Stomach (tissue), 4 donors: ENCODE results near the gene TMEM43.

ENCODE experiments used
- EP300 ChIP-seq: sonication (generic); formaldehyde crosslinking; IDR thresholded peaks from one replicate; pipeline ENCODE4 v1.6.1; 2017; ENCODE audit warnings: antibody characterized with exemption
- POLR2A ChIP-seq, 4 donors: fragments of 450-650 bp; IDR thresholded peaks; one replicate each; pipeline ENCODE4 v1.6.1; 2016; ENCODE audit warnings: antibody characterized with exemption in 4 of 4, control low read depth in 2 of 4, mild to moderate bottlenecking in 1 of 4, moderate library complexity in 1 of 4
- TF ChIP-seq, protein P1 (sequence below), 7 experiments: fragments of 450-650 bp in 4 of 7; fragments of 200-600 bp in 3 of 7; sonication (generic) in 3 of 7; IDR thresholded peaks; one replicate each; pipeline ENCODE4 v1.5.1; 2016 to 2019; ENCODE audit warnings: antibody characterized with exemption in 7 of 7, control low read depth in 2 of 7, mild to moderate bottlenecking in 1 of 7

DNA sequence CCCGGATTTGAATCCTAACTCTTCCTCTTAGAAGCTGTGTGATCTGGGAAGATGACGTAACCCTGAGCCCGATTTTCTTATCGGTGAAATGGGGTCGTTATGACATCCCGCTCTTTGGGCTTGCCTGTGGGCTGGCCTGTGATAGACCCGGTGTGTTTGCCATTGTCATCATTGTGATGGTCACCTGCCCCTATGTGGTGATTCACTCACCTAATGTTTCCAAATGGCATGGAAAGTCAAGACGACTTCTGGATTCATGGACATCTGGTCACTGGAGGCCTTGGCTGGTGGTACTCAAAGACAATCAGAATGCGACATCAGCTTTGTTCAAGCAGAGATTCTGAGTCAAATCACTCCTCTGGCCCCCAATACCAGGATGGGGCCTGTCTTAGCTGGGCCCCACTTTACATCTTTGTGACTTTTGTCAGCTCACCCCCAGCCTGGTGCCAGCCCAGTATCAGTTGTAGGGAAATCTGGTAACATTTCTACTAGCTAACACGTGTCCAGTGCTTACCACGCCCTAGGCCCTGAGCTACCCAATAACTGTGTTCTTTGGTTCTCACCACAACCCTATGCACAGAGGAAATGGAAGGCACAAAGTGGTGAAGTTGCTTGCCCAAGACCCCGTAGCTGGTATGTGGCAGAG is 2.8 kb downstream of the TMEM43 start:
- no peak for TF ChIP-seq EP300
- TF ChIP-seq POLR2A (IDR thresholded peaks at IDR 0.05), result no peak
- TF ChIP-seq, protein P1, sequence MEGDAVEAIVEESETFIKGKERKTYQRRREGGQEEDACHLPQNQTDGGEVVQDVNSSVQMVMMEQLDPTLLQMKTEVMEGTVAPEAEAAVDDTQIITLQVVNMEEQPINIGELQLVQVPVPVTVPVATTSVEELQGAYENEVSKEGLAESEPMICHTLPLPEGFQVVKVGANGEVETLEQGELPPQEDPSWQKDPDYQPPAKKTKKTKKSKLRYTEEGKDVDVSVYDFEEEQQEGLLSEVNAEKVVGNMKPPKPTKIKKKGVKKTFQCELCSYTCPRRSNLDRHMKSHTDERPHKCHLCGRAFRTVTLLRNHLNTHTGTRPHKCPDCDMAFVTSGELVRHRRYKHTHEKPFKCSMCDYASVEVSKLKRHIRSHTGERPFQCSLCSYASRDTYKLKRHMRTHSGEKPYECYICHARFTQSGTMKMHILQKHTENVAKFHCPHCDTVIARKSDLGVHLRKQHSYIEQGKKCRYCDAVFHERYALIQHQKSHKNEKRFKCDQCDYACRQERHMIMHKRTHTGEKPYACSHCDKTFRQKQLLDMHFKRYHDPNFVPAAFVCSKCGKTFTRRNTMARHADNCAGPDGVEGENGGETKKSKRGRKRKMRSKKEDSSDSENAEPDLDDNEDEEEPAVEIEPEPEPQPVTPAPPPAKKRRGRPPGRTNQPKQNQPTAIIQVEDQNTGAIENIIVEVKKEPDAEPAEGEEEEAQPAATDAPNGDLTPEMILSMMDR (IDR thresholded peaks at IDR 0.05), result no peak
